Tibial nerve (tissue), 3 donors: ENCODE results near the gene SPEN.

Experiments used
- POLR2A ChIP-seq, 2 donors: fragments of 450-650 bp; IDR thresholded peaks; one replicate each; pipeline ENCODE4 v1.6.1; 2017; ENCODE audit warnings: antibody characterized with exemption in 2 of 2, mild to moderate bottlenecking in 2 of 2, moderate library complexity in 2 of 2
- TF ChIP-seq, protein P1 (sequence below), 5 experiments: fragments of 200-600 bp in 3 of 5; fragments of 450-650 bp in 2 of 5; sonication (generic) in 3 of 5; IDR thresholded peaks; one replicate each; pipeline ENCODE4 v1.5.1; 2016 to 2019; ENCODE audit warnings: antibody characterized with exemption in 5 of 5, mild to moderate bottlenecking in 3 of 5, moderate library complexity in 2 of 5

- TF ChIP-seq, protein P1, sequence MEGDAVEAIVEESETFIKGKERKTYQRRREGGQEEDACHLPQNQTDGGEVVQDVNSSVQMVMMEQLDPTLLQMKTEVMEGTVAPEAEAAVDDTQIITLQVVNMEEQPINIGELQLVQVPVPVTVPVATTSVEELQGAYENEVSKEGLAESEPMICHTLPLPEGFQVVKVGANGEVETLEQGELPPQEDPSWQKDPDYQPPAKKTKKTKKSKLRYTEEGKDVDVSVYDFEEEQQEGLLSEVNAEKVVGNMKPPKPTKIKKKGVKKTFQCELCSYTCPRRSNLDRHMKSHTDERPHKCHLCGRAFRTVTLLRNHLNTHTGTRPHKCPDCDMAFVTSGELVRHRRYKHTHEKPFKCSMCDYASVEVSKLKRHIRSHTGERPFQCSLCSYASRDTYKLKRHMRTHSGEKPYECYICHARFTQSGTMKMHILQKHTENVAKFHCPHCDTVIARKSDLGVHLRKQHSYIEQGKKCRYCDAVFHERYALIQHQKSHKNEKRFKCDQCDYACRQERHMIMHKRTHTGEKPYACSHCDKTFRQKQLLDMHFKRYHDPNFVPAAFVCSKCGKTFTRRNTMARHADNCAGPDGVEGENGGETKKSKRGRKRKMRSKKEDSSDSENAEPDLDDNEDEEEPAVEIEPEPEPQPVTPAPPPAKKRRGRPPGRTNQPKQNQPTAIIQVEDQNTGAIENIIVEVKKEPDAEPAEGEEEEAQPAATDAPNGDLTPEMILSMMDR (IDR thresholded peaks at IDR 0.05) = peak in 2 of 5 experiments; percentile 1 to 4
- no peak for TF ChIP-seq POLR2A (IDR thresholded peaks at IDR 0.05)
These were observed 13.6 kb upstream of the SPEN start for GRCh38 chr1:15833842-15834405.
